Neural cell (in vitro differentiated cells): Measurements from ENCODE around the gene ADTRP.

ENCODE experiments used
- CTCF ChIP-seq: fragments of 450-650 bp; IDR thresholded peaks from 2 replicates; pipeline ENCODE4 v1.5.1; 2014; ENCODE audit warnings: antibody characterized with exemption, mild to moderate bottlenecking, moderate library complexity; ENCODE audit not compliant: poor library complexity, severe bottlenecking
- EP300 ChIP-seq: fragments of 450-650 bp; conservative IDR thresholded peaks from 2 replicates; pipeline ENCODE4 v1.6.1; 2014; ENCODE audit warnings: antibody characterized with exemption, mild to moderate bottlenecking, moderate library complexity; ENCODE audit not compliant: poor library complexity, severe bottlenecking
- MXI1 ChIP-seq: fragments of 450-650 bp; conservative IDR thresholded peaks from 2 replicates; pipeline ENCODE4 v1.6.1; 2014; ENCODE audit warnings: antibody characterized with exemption, mild to moderate bottlenecking; ENCODE audit not compliant: poor library complexity, severe bottlenecking
- POLR2AphosphoS5 ChIP-seq: IDR thresholded peaks from 2 replicates; pipeline ENCODE4 v1.6.1; 2012
- RAD21 ChIP-seq: fragments of 450-650 bp; conservative IDR thresholded peaks from 2 replicates; pipeline ENCODE4 v1.6.1; 2014; ENCODE audit warnings: antibody characterized with exemption, mild to moderate bottlenecking, moderate library complexity
- REST ChIP-seq: IDR thresholded peaks from 2 replicates; pipeline ENCODE4 v1.6.1; 2012; ENCODE audit warnings: borderline replicate concordance

- TF ChIP-seq EP300 (no peak), CTCF (no peak), REST (no peak), MXI1 (no peak), RAD21 (no peak), POLR2AphosphoS5 (no peak)
Measured at GRCh38 chr6:11778036-11778435, 567 bp downstream of the ADTRP start.
